HEK293T (cell line): ENCODE data around the gene MT1M.

ENCODE experiments used
- ELF4 ChIP-seq: fragments of 450-650 bp; IDR thresholded peaks from 2 replicates; pipeline ENCODE4 v1.6.1; 2017; ENCODE audit warnings: antibody characterized with exemption
- FOXA1 ChIP-seq: fragments of 450-650 bp; IDR thresholded peaks from 2 replicates; pipeline ENCODE4 v1.6.1; 2016; ENCODE audit warnings: mild to moderate bottlenecking
- HDGF ChIP-seq: fragments of 450-650 bp; IDR thresholded peaks from 2 replicates; pipeline ENCODE4 v1.6.1; 2017; ENCODE audit warnings: antibody characterized with exemption, borderline replicate concordance
- SUZ12 ChIP-seq: fragments of 450-650 bp; IDR thresholded peaks from 2 replicates; pipeline ENCODE4 v1.6.1; 2016; ENCODE audit warnings: mild to moderate bottlenecking

- TF ChIP-seq FOXA1 (no peak), SUZ12 (no peak), HDGF (no peak), ELF4 (no peak)
These were observed 15.0 kb upstream of the MT1M start for GRCh38 chr16:56617212-56618085.
